ENCODE data around the gene ATP6V0B.

ATP6V0B gene

GRCh38 chr1:44008259-44008658, 33.5 kb downstream of the ATP6V0B start:
- no peak for DNase-seq

GRCh38 chr1:44010935-44011471, 36.2 kb downstream of the ATP6V0B start:
- no peak for DNase-seq

- DNase-seq: no peak
These were observed 37.6 kb downstream of the ATP6V0B start for GRCh38 chr1:44012404-44012803.

- DNase-seq: no peak
These were observed 38.3 kb downstream of the ATP6V0B start for GRCh38 chr1:44012941-44013609.

GRCh38 chr1:44013949-44014348, 39.2 kb downstream of the ATP6V0B start:
- DNase-seq: no peak

GRCh38 chr1:44014365-44015104, 39.8 kb downstream of the ATP6V0B start:
- DNase-seq: no peak

GRCh38 chr1:44015206-44015605, 40.4 kb downstream of the ATP6V0B start:
- DNase-seq: no peak

GRCh38 chr1:44016041-44016889, 41.5 kb downstream of the ATP6V0B start:
- no peak for DNase-seq

GRCh38 chr1:44016890-44017400, 42.2 kb downstream of the ATP6V0B start:
- DNase-seq: no peak

- no peak for DNase-seq
These were observed 44.7 kb downstream of the ATP6V0B start for GRCh38 chr1:44019466-44019948.

- no peak for DNase-seq
These were observed 45.7 kb downstream of the ATP6V0B start for GRCh38 chr1:44020464-44020863.

- DNase-seq: no peak
These were observed 46.4 kb downstream of the ATP6V0B start for GRCh38 chr1:44021156-44021555.

- no peak for DNase-seq
These were observed 47.0 kb downstream of the ATP6V0B start for GRCh38 chr1:44021581-44022321.

- no peak for DNase-seq
These were observed 49.5 kb downstream of the ATP6V0B start for GRCh38 chr1:44024031-44024902.

- no peak for DNase-seq
These were observed 50.3 kb downstream of the ATP6V0B start for GRCh38 chr1:44024903-44025525.

GRCh38 chr1:44025816-44026215, 51.1 kb downstream of the ATP6V0B start:
- DNase-seq: no peak

- no peak for DNase-seq
These were observed 52.6 kb downstream of the ATP6V0B start for GRCh38 chr1:44027320-44027719.
